ENCODE data around the gene ATP11A. TPM values are rescaled to one million over a fixed set of nuclear protein-coding genes. Genes with fewer than 3 reads are reported as not detected.
"Not testable (repeated sequence)": the region's sequence is repeated elsewhere in the genome, so short reads cannot be mapped to it uniquely, and the experiment has no call there.

Gene ATP11A
- total RNA-seq, 1 donor from 2014 or later = 281 TPM

- Histone ChIP-seq H3K4me1 (no peaks in the 10 kb centered on the region), H3K4me3 (no peak overlapping the region), H3K27ac (no peak overlapping the region), H3K27me3 (ENCODE audit: low read depth) (no peaks in the 10 kb centered on the region), H3K9me3 (no peaks in the 10 kb centered on the region), H3K36me3 (no peaks in the 10 kb centered on the region)
- peak; percentile 32 for DNase-seq
- TF ChIP-seq CTCF (IDR thresholded peaks at IDR 0.05) = no peak
- intact Hi-C loops (cut with DNase I) = no loop called here
- ATAC-seq = no peak
Observed at GRCh38 chr13:112671359-112671758, 18.5 kb upstream of the ATP11A start.

DNA sequence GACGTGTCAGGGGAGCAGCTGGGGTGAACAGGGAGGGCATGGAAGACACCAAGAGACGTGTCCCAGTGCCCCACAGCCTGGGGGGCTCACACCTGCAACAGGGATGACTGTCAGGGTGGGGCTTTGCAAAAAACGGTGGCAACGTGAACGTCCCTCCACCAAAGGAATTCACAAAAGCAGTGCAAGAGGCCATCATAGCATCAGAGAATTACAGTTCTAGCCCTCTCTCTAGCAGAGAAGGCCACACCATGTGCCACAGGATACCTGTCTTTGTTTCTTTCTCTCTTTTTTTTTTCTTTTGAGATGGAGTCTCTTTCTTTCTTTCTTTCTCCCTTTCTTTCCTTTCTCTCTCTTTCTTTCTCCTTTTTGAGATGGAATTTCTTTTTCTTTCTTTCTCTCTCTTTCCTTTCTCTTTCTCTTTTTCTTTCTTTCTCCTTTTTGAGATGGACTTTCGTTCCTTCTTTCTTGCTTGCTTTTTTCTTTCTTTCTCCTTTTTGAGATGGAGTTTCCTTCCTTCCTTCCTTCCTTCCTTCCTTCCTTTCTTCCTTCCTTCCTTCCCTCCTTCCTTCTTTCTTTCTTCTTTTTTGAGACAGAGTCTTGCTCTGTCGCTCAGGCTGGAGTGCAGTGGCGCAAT, 17.1 kb upstream of the ATP11A start:
- no peak for ATAC-seq
- no peaks in the 10 kb centered on the region for H3K4me1 ChIP-seq

GRCh38 chr13:112674412-112675365, 15.1 kb upstream of the ATP11A start:
- H3K4me1 ChIP-seq = no peaks in the 10 kb centered on the region
- no peak overlapping the region for H3K4me3 ChIP-seq
- H3K36me3 ChIP-seq = no peaks in the 10 kb centered on the region
- no peak for TF ChIP-seq CTCF (IDR thresholded peaks at IDR 0.05)
- no peak for ATAC-seq
- H3K27me3 ChIP-seq (ENCODE audit: low read depth) = no peaks in the 10 kb centered on the region
- H3K27ac ChIP-seq = no peak overlapping the region
- no peaks in the 10 kb centered on the region for H3K9me3 ChIP-seq
- intact Hi-C loops (cut with DNase I) = no loop called here
- DNase-seq = peak; percentile 14

More for the DNA sequence above, 17.1 kb upstream of the ATP11A start:
- H3K27me3 ChIP-seq (ENCODE audit: low read depth) = no peaks in the 10 kb centered on the region
- no peaks in the 10 kb centered on the region for H3K9me3 ChIP-seq
- no peak overlapping the region for H3K4me3 ChIP-seq
- DNase-seq = peak; percentile 22
- TF ChIP-seq CTCF (IDR thresholded peaks at IDR 0.05) = no peak
- no peaks in the 10 kb centered on the region for H3K36me3 ChIP-seq
- intact Hi-C loops (cut with DNase I) = no loop called here
- no peak overlapping the region for H3K27ac ChIP-seq

- H3K27ac ChIP-seq = no peak overlapping the region
- H3K27me3 ChIP-seq (ENCODE audit: low read depth) = no peaks in the 10 kb centered on the region
- no peak overlapping the region for H3K4me3 ChIP-seq
- no peaks in the 10 kb centered on the region for H3K36me3 ChIP-seq
- no peaks in the 10 kb centered on the region for H3K9me3 ChIP-seq
- TF ChIP-seq CTCF (IDR thresholded peaks at IDR 0.05) = no peak
- peak; percentile 27 for DNase-seq
- H3K4me1 ChIP-seq = no peaks in the 10 kb centered on the region
- intact Hi-C loops (cut with DNase I) = no loop called here
- ATAC-seq = no peak
Observed at GRCh38 chr13:112675366-112675756, 14.5 kb upstream of the ATP11A start.

DNA sequence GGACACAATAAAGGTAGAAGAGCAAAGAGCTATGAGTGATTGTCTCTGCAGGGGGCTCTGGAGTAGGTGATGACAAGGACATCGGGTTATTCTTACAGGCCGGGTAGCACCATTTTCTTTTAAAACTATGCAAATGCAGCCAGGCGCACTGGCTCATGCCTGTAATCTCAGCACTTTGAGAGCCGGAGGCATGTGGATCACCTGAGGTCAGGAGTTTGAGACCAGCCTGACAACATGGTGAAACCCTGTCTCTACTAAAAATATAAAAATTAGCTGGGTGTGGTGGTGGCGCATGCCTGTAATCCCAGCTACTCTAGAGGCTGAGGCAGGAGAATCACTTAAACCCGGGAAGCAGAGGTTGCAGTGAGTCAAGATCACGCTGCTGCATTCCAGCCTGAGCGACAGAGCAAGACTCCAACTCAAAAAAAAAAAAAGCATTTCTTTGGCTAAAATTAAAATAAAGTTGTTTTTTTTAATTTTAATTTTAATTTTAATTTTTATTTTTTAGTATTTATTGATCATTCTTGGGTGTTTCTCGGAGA, 12.3 kb upstream of the ATP11A start:
- H3K4me3 ChIP-seq = not testable (repeated sequence)

More for the DNA sequence above, 12.3 kb upstream of the ATP11A start:
- H3K4me1 ChIP-seq; H3K36me3 ChIP-seq; H3K9me3 ChIP-seq; ATAC-seq; H3K27me3 ChIP-seq (ENCODE audit: low read depth); H3K27ac ChIP-seq; intact Hi-C loops (cut with DNase I): not testable (repeated sequence)
- DNase-seq = peak; percentile 32

Measured in lower lobe of right lung (tissue), 2 donors.